ENCODE results near the gene GOSR2.

GRCh38 chr17:46975287-46975686 is 52.3 kb downstream of the GOSR2 start:
- TF ChIP-seq CTCF (IDR thresholded peaks at IDR 0.05) (no peak), POLR2A (IDR thresholded peaks at IDR 0.05) (no peak)

Measured in breast epithelium (tissue), 3 donors.